ENCODE results near the gene ACCS.

Gene ACCS

GRCh38 chr11:44095506-44096359 lies 29.7 kb downstream of the ACCS start, which contains the start of gene EXT2 (continued):
- TF ChIP-seq CTCF (tag by site-specific recombination; IDR thresholded peaks at IDR 0.05) (peak; percentile 85), ZNF280C (tag by site-specific recombination; IDR thresholded peaks at IDR 0.05) (no peak), ZIC2 (tag by site-specific recombination; IDR thresholded peaks at IDR 0.05) (peak; percentile 65), ZNF707 (tag by site-specific recombination; IDR thresholded peaks at IDR 0.05) (no peak), ZNF146 (tag by site-specific recombination; IDR thresholded peaks at IDR 0.05) (no peak), ZNF148 (tag by site-specific recombination; IDR thresholded peaks at IDR 0.05; ENCODE audit: borderline replicate concordance) (no peak), SP2 (tag by site-specific recombination; IDR thresholded peaks at IDR 0.05) (peak; percentile 68), ZBTB26 (tag by site-specific recombination; optimal IDR thresholded peaks at IDR 0.05) (peak; percentile 60), ZNF398 (tag by site-specific recombination; IDR thresholded peaks at IDR 0.05) (no peak), ZNF792 (tag by site-specific recombination; IDR thresholded peaks at IDR 0.05) (no peak), ZNF654 (tag by site-specific recombination; IDR thresholded peaks at IDR 0.05; ENCODE audit: low read depth) (no peak), ZNF645 (tag by site-specific recombination; IDR thresholded peaks at IDR 0.05) (no peak), ZFHX2 (tag by site-specific recombination; conservative IDR thresholded peaks at IDR 0.05) (peak; percentile 64), REST (tag by site-specific recombination; IDR thresholded peaks at IDR 0.05) (no peak), HOXC10 (CRISPR knock-in tag; IDR thresholded peaks at IDR 0.05) (0 out of 2 replicates have a peak, but pooled peaks have one; percentile 28), MZF1 (tag by site-specific recombination; IDR thresholded peaks at IDR 0.05; ENCODE audit: borderline replicate concordance) (no peak), ZBTB8A (tag by site-specific recombination; IDR thresholded peaks at IDR 0.05) (no peak), ZNF621 (tag by site-specific recombination; IDR thresholded peaks at IDR 0.05) (no peak), ZNF23 (tag by site-specific recombination; IDR thresholded peaks at IDR 0.05; ENCODE audit: borderline replicate concordance) (no peak), ZNF26 (tag by site-specific recombination; IDR thresholded peaks at IDR 0.05) (no peak), ZNF610 (tag by site-specific recombination; IDR thresholded peaks at IDR 0.05; ENCODE audit: borderline replicate concordance) (no peak), ZBTB20 (tag by site-specific recombination; IDR thresholded peaks at IDR 0.05) (no peak)

Data from HEK293 (cell line).